Gastroesophageal sphincter (tissue), 4 donors: ENCODE data around the gene MYT1. TPM values are rescaled to one million over a fixed set of nuclear protein-coding genes. Genes with fewer than 3 reads are reported as not detected.
"Not testable (repeated sequence)": the region's sequence is repeated elsewhere in the genome, so short reads cannot be mapped to it uniquely, and the experiment has no call there.

Experiments used
- ATAC-seq: fragments of 150-250 bp; one replicate; pipeline ENCODE4 v1.9.1; 2016; ENCODE audit warnings: mild to moderate bottlenecking, moderate library complexity
- H3K27ac ChIP-seq, 4 donors: fragments of 200-600 bp; sonication (generic) in 3 of 4; 1 replicate in 3 of 4; 2 replicates in 1 of 4; pipeline ENCODE4 v1.5.1; 2016 to 2019
- H3K27me3 ChIP-seq: fragments of 200-600 bp; sonication (generic); one replicate; pipeline ENCODE4 v1.5.1; 2019
- H3K36me3 ChIP-seq, 2 donors: fragments of 200-600 bp; sonication (generic); one replicate each; pipeline ENCODE4 v1.5.1; 2019; ENCODE audit warnings: control low read depth in 1 of 2
- H3K4me1 ChIP-seq, 3 donors: fragments of 200-600 bp; sonication (generic); 1 replicate in 2 of 3; 2 replicates in 1 of 3; pipeline ENCODE4 v1.5.1; 2016 to 2019; ENCODE audit warnings: control low read depth in 2 of 3
- H3K4me3 ChIP-seq, 2 donors: fragments of 200-600 bp; sonication (generic); one replicate each; pipeline ENCODE4 v1.5.1; 2019; ENCODE audit warnings: mild to moderate bottlenecking in 1 of 2, moderate library complexity in 1 of 2
- H3K9me3 ChIP-seq, 3 donors: fragments of 200-600 bp; sonication (generic); one replicate each; pipeline ENCODE4 v1.5.1; 2017 to 2019; ENCODE audit warnings: control low read depth in 2 of 3
- EP300 ChIP-seq: sonication (generic); formaldehyde crosslinking; IDR thresholded peaks from one replicate; pipeline ENCODE4 v1.6.1; 2017; ENCODE audit warnings: antibody characterized with exemption, mild to moderate bottlenecking
- POLR2A ChIP-seq, 2 donors: fragments of 450-650 bp; IDR thresholded peaks; one replicate each; pipeline ENCODE4 v1.6.1; 2017; ENCODE audit warnings: antibody characterized with exemption in 2 of 2, mild to moderate bottlenecking in 2 of 2, moderate library complexity in 1 of 2
- POLR2AphosphoS5 ChIP-seq: sonication (generic); formaldehyde crosslinking; IDR thresholded peaks from one replicate; pipeline ENCODE4 v1.6.1; 2017; ENCODE audit warnings: antibody characterized with exemption
- WGBS, 2 donors: methylation state at CpG; one replicate each; pipeline ENCODE4 v1.1.5; 2018; ENCODE audit warnings: low coverage in 1 of 2; 5-methylcytosine and 5-hydroxymethylcytosine counted together
- total RNA-seq, 4 donors: library from RNA; depleted of rRNA; stranded (reverse); fragments of >200 nt; gene quantifications; one replicate each; pipeline ENCODE4 v1.1.0, GENCODE V29; 2016
- TF ChIP-seq, protein P1 (sequence below), 4 experiments: fragments of 200-600 bp in 2 of 4; fragments of 450-650 bp in 2 of 4; sonication (generic) in 1 of 4; IDR thresholded peaks; one replicate each; pipeline ENCODE4 v1.5.1; 2017 to 2019; ENCODE audit warnings: antibody characterized with exemption in 4 of 4, mild to moderate bottlenecking in 2 of 4, moderate library complexity in 2 of 4

Gene MYT1
- total RNA-seq, 4 donors from 2014 or later, result 0.04 to 0.27 TPM; not detected in 2

- WGBS, 2 donors, result 20% methylated on average over 1 of the region's 8 CpGs
- no peak for ATAC-seq
- no peaks in the 10 kb centered on the region for H3K9me3 ChIP-seq
- no peak overlapping the region for H3K27ac ChIP-seq
- TF ChIP-seq POLR2A (IDR thresholded peaks at IDR 0.05), result no peak
- TF ChIP-seq EP300, result no peak
- TF ChIP-seq, protein P1, sequence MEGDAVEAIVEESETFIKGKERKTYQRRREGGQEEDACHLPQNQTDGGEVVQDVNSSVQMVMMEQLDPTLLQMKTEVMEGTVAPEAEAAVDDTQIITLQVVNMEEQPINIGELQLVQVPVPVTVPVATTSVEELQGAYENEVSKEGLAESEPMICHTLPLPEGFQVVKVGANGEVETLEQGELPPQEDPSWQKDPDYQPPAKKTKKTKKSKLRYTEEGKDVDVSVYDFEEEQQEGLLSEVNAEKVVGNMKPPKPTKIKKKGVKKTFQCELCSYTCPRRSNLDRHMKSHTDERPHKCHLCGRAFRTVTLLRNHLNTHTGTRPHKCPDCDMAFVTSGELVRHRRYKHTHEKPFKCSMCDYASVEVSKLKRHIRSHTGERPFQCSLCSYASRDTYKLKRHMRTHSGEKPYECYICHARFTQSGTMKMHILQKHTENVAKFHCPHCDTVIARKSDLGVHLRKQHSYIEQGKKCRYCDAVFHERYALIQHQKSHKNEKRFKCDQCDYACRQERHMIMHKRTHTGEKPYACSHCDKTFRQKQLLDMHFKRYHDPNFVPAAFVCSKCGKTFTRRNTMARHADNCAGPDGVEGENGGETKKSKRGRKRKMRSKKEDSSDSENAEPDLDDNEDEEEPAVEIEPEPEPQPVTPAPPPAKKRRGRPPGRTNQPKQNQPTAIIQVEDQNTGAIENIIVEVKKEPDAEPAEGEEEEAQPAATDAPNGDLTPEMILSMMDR (IDR thresholded peaks at IDR 0.05), result no peak
- no peak for TF ChIP-seq POLR2AphosphoS5
- no peaks in the 10 kb centered on the region for H3K36me3 ChIP-seq
- H3K4me3 ChIP-seq, result no peak overlapping the region
- H3K4me1 ChIP-seq, result no peaks in the 10 kb centered on the region
- H3K27me3 ChIP-seq, result peaks cover 39% of the 10 kb centered on the region
Measured at GRCh38 chr20:64177384-64177783, 13.1 kb downstream of the MYT1 start.

GRCh38 chr20:64177787-64178186 lies 13.5 kb downstream of the MYT1 start:
- TF ChIP-seq POLR2AphosphoS5 (no peak), POLR2A (IDR thresholded peaks at IDR 0.05) (no peak), EP300 (no peak)
- TF ChIP-seq, protein P1 (IDR thresholded peaks at IDR 0.05), result no peak
- no peaks in the 10 kb centered on the region for H3K36me3 ChIP-seq

GRCh38 chr20:64178925-64179324 lies 14.7 kb downstream of the MYT1 start:
- 91% methylated on average over 8 of the region's 20 CpGs; no CpG with 5 or more reads in 1 of the 2 donors for WGBS, 2 donors
- not testable (repeated sequence) for ATAC-seq, H3K27ac ChIP-seq, H3K4me1 ChIP-seq, H3K4me3 ChIP-seq, H3K36me3 ChIP-seq, H3K9me3 ChIP-seq
- H3K27me3 ChIP-seq, result peaks cover 42% of the 10 kb centered on the region

More at GRCh38 chr20:64177787-64178186, 13.5 kb downstream of the MYT1 start:
- Histone ChIP-seq H3K27ac (no peak overlapping the region), H3K27me3 (peaks cover 39% of the 10 kb centered on the region), H3K4me3 (no peak overlapping the region), H3K4me1 (no peaks in the 10 kb centered on the region), H3K9me3 (no peaks in the 10 kb centered on the region)
- no CpG with 5 or more reads among the region's 4 CpGs for WGBS, 2 donors
- ATAC-seq, result no peak

DNA sequence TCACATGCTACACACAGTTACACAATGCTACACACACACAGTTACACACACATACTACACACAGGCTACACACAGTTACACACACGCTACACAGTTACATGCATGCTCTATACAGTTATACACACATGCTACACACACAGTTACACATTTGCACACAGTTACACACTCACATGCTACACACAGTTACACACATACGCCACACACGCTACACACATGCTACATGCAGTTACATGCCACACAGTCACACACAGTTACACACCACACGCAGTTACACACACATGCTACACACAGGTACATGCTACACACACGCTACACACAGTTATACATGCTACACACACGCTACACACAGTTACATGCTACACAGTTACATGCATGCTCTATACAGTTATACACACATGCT lies 15.6 kb downstream of the MYT1 start:
- ATAC-seq, result no peak
- TF ChIP-seq, protein P1 (IDR thresholded peaks at IDR 0.05), result no peak
- TF ChIP-seq EP300, result no peak
- TF ChIP-seq POLR2AphosphoS5, result no peak
- no peak for TF ChIP-seq POLR2A (IDR thresholded peaks at IDR 0.05)
- no peaks in the 10 kb centered on the region for H3K36me3 ChIP-seq
- H3K27ac ChIP-seq, result no peak overlapping the region
- WGBS, 2 donors, result 77 to 89% methylated on average over 6 of the region's 6 CpGs
- H3K4me3 ChIP-seq, result no peak overlapping the region
- no peaks in the 10 kb centered on the region for H3K4me1 ChIP-seq
- peaks cover 50% of the 10 kb centered on the region for H3K27me3 ChIP-seq
- H3K9me3 ChIP-seq, result no peaks in the 10 kb centered on the region

- WGBS, 2 donors, result 60 to 82% methylated on average over 1 to 7 of the region's 7 CpGs
- no peak for ATAC-seq
- H3K4me3 ChIP-seq, result no peak overlapping the region
- TF ChIP-seq EP300 (no peak), POLR2AphosphoS5 (no peak), POLR2A (IDR thresholded peaks at IDR 0.05) (no peak)
- TF ChIP-seq, protein P1 (IDR thresholded peaks at IDR 0.05), result no peak
- no peaks in the 10 kb centered on the region for H3K36me3 ChIP-seq
- no peak overlapping the region for H3K27ac ChIP-seq
- no peaks in the 10 kb centered on the region for H3K4me1 ChIP-seq
- H3K9me3 ChIP-seq, result no peaks in the 10 kb centered on the region
- H3K27me3 ChIP-seq, result peaks cover 59% of the 10 kb centered on the region
Measured at GRCh38 chr20:64180673-64181072, 16.4 kb downstream of the MYT1 start.
